Measurements from ENCODE around the gene TSC1.

DNA sequence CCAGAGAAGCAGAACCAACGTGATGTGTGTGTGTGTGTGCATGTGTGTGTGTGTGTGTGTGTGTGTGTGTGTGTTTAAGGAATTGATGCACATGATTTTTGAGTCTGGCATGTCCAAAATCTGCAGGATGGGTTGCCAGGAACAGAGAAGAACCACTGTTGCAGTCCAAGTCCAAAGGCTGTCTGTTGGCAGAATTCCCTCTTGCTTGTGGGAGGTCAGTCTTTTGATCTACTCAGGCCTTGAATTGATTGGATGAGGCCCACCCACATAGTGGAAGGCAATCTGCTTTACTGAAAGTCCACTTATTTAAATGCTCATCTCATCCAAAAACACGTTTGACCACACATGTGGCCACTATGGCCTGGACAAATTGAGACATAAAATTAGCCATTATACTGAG, 11.4 kb upstream of the TSC1 start:
- TF ChIP-seq POLR2AphosphoS5 (IDR thresholded peaks at IDR 0.05; ENCODE audit: low read depth): no peak
- TF ChIP-seq EZH2 (IDR thresholded peaks at IDR 0.05; ENCODE audit: low read depth, unreplicated experiment): no peak
- TF ChIP-seq, protein P1, sequence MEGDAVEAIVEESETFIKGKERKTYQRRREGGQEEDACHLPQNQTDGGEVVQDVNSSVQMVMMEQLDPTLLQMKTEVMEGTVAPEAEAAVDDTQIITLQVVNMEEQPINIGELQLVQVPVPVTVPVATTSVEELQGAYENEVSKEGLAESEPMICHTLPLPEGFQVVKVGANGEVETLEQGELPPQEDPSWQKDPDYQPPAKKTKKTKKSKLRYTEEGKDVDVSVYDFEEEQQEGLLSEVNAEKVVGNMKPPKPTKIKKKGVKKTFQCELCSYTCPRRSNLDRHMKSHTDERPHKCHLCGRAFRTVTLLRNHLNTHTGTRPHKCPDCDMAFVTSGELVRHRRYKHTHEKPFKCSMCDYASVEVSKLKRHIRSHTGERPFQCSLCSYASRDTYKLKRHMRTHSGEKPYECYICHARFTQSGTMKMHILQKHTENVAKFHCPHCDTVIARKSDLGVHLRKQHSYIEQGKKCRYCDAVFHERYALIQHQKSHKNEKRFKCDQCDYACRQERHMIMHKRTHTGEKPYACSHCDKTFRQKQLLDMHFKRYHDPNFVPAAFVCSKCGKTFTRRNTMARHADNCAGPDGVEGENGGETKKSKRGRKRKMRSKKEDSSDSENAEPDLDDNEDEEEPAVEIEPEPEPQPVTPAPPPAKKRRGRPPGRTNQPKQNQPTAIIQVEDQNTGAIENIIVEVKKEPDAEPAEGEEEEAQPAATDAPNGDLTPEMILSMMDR (conservative IDR thresholded peaks at IDR 0.05; ENCODE audit: low read depth in 2 of 2): no peak
- no peak for TF ChIP-seq ZNF331 (CRISPR knock-in tag; IDR thresholded peaks at IDR 0.05; ENCODE audit: low read depth)
- TF ChIP-seq, protein P2, sequence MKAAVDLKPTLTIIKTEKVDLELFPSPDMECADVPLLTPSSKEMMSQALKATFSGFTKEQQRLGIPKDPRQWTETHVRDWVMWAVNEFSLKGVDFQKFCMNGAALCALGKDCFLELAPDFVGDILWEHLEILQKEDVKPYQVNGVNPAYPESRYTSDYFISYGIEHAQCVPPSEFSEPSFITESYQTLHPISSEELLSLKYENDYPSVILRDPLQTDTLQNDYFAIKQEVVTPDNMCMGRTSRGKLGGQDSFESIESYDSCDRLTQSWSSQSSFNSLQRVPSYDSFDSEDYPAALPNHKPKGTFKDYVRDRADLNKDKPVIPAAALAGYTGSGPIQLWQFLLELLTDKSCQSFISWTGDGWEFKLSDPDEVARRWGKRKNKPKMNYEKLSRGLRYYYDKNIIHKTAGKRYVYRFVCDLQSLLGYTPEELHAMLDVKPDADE (IDR thresholded peaks at IDR 0.05): no peak
- TF ChIP-seq JUNB (IDR thresholded peaks at IDR 0.05; ENCODE audit: unreplicated experiment): no peak
- no peak for TF ChIP-seq EZH2phosphoT487 (IDR thresholded peaks at IDR 0.05; ENCODE audit: unreplicated experiment)
- TF ChIP-seq, protein P3, sequence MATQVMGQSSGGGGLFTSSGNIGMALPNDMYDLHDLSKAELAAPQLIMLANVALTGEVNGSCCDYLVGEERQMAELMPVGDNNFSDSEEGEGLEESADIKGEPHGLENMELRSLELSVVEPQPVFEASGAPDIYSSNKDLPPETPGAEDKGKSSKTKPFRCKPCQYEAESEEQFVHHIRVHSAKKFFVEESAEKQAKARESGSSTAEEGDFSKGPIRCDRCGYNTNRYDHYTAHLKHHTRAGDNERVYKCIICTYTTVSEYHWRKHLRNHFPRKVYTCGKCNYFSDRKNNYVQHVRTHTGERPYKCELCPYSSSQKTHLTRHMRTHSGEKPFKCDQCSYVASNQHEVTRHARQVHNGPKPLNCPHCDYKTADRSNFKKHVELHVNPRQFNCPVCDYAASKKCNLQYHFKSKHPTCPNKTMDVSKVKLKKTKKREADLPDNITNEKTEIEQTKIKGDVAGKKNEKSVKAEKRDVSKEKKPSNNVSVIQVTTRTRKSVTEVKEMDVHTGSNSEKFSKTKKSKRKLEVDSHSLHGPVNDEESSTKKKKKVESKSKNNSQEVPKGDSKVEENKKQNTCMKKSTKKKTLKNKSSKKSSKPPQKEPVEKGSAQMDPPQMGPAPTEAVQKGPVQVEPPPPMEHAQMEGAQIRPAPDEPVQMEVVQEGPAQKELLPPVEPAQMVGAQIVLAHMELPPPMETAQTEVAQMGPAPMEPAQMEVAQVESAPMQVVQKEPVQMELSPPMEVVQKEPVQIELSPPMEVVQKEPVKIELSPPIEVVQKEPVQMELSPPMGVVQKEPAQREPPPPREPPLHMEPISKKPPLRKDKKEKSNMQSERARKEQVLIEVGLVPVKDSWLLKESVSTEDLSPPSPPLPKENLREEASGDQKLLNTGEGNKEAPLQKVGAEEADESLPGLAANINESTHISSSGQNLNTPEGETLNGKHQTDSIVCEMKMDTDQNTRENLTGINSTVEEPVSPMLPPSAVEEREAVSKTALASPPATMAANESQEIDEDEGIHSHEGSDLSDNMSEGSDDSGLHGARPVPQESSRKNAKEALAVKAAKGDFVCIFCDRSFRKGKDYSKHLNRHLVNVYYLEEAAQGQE (IDR thresholded peaks at IDR 0.05; ENCODE audit: unreplicated experiment): no peak

Data from GM23338 (cell line).